ENCODE data around the gene PNKD. TPM values are rescaled to one million over a fixed set of nuclear protein-coding genes. Genes with fewer than 3 reads are reported as not detected.

Gene PNKD
- total RNA-seq, 1 experiment from 2014 or later, result 49.8 TPM

DNA sequence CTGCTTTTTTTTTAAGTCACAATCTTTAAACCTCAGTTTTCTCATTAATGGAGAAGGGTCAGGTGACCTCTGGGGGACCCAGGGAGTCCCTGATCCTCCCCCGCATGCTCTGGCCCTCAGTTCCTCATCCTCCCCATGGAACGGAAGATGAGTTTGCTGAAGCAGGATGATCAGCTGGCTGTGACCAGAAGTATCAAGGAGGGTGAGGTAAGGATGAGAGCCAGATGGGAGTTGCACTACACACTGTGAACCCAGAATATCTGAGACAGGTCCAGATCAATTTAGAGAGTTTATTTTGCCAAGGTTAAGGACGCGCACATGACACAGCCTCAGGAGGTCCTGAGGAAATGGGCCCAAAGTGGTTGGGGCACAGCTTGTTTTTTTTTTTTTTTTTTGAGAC lies 90.1 kb downstream of the PNKD start:
- no peak overlapping the region for H3K4me3 Mint-ChIP-seq
- no peak for TF ChIP-seq FOXK1 (CRISPR knock-in tag; IDR thresholded peaks at IDR 0.05)
- TF ChIP-seq ZNF423 (CRISPR knock-in tag; IDR thresholded peaks at IDR 0.05), result no peak
- no peak for TF ChIP-seq OVOL2 (CRISPR knock-in tag; IDR thresholded peaks at IDR 0.05; ENCODE audit: borderline replicate concordance)
- TF ChIP-seq ZNF396 (CRISPR knock-in tag; IDR thresholded peaks at IDR 0.05; ENCODE audit: borderline replicate concordance), result no peak
- no peak for TF ChIP-seq PRRX2 (CRISPR knock-in tag; IDR thresholded peaks at IDR 0.05)
- no peak for TF ChIP-seq NFE2L1 (CRISPR knock-in tag; IDR thresholded peaks at IDR 0.05)
- TF ChIP-seq MYBL2 (CRISPR knock-in tag; IDR thresholded peaks at IDR 0.05), result no peak
- TF ChIP-seq JUN (CRISPR knock-in tag; IDR thresholded peaks at IDR 0.05), result no peak
- TF ChIP-seq ZNF219 (CRISPR knock-in tag; IDR thresholded peaks at IDR 0.05; ENCODE audit: borderline replicate concordance), result no peak
- TF ChIP-seq, protein P1, sequence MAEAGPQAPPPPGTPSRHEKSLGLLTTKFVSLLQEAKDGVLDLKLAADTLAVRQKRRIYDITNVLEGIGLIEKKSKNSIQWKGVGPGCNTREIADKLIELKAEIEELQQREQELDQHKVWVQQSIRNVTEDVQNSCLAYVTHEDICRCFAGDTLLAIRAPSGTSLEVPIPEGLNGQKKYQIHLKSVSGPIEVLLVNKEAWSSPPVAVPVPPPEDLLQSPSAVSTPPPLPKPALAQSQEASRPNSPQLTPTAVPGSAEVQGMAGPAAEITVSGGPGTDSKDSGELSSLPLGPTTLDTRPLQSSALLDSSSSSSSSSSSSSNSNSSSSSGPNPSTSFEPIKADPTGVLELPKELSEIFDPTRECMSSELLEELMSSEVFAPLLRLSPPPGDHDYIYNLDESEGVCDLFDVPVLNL (CRISPR knock-in tag; IDR thresholded peaks at IDR 0.05; ENCODE audit: borderline replicate concordance, low read depth), result no peak
- TF ChIP-seq FOXJ3 (CRISPR knock-in tag; IDR thresholded peaks at IDR 0.05; ENCODE audit: borderline replicate concordance), result no peak
- no peak for TF ChIP-seq SMAD3 (CRISPR knock-in tag; IDR thresholded peaks at IDR 0.05; ENCODE audit: borderline replicate concordance)
- no peak for TF ChIP-seq TP53 (CRISPR knock-in tag; IDR thresholded peaks at IDR 0.05)
- TF ChIP-seq FOXP1 (CRISPR knock-in tag; IDR thresholded peaks at IDR 0.05; ENCODE audit: borderline replicate concordance), result no peak
- TF ChIP-seq, protein P2, sequence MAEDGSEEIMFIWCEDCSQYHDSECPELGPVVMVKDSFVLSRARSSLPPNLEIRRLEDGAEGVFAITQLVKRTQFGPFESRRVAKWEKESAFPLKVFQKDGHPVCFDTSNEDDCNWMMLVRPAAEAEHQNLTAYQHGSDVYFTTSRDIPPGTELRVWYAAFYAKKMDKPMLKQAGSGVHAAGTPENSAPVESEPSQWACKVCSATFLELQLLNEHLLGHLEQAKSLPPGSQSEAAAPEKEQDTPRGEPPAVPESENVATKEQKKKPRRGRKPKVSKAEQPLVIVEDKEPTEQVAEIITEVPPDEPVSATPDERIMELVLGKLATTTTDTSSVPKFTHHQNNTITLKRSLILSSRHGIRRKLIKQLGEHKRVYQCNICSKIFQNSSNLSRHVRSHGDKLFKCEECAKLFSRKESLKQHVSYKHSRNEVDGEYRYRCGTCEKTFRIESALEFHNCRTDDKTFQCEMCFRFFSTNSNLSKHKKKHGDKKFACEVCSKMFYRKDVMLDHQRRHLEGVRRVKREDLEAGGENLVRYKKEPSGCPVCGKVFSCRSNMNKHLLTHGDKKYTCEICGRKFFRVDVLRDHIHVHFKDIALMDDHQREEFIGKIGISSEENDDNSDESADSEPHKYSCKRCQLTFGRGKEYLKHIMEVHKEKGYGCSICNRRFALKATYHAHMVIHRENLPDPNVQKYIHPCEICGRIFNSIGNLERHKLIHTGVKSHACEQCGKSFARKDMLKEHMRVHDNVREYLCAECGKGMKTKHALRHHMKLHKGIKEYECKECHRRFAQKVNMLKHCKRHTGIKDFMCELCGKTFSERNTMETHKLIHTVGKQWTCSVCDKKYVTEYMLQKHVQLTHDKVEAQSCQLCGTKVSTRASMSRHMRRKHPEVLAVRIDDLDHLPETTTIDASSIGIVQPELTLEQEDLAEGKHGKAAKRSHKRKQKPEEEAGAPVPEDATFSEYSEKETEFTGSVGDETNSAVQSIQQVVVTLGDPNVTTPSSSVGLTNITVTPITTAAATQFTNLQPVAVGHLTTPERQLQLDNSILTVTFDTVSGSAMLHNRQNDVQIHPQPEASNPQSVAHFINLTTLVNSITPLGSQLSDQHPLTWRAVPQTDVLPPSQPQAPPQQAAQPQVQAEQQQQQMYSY (CRISPR knock-in tag; IDR thresholded peaks at IDR 0.05), result no peak
- POLR2A ChIA-PET, result no interaction called here
- no peak for ATAC-seq
- DNase-seq (ENCODE audit: low spot score), result no peak
- H3K9me3 Mint-ChIP-seq, result no peaks in the 10 kb centered on the region
- H3K36me3 Mint-ChIP-seq, result no peaks in the 10 kb centered on the region
- H3K27me3 Mint-ChIP-seq (ENCODE audit: low read depth), result no peaks in the 10 kb centered on the region
- H3K4me1 Mint-ChIP-seq, result peaks cover 17% of the 10 kb centered on the region
- CTCF ChIA-PET, result interaction anchor here (2.3 kb wide), 1 partner anchor 36 kb away, joined by 8 read pairs; no protein-coding TSS in a partner anchor
- no peak overlapping the region for H3K27ac Mint-ChIP-seq

DNA sequence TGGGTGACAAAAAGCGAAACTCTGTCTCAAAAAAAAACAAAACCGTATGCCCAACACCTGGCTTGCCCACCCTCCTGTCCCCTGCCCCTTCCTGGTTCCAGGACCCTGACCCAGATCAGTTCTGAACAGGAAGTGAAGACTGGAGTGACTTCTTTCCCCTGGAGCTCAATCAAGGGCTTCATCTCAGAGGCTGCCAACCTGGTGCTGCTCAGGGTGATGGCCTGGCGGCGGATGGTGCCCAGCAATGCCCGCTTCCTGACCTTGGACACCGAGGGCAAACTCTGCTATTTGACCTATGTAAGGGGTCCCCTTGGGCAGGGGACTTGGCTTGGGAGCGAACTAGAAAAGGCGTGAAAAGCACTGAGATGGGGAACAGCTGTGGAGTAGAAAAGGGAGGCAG lies 92.3 kb downstream of the PNKD start:
- DNase-seq (ENCODE audit: low spot score) (no peak), ATAC-seq (no peak)
- Mint-ChIP-seq H3K36me3 (no peaks in the 10 kb centered on the region), H3K27ac (no peak overlapping the region), H3K4me3 (no peak overlapping the region), H3K4me1 (peaks cover 9% of the 10 kb centered on the region), H3K9me3 (no peaks in the 10 kb centered on the region), H3K27me3 (ENCODE audit: low read depth) (no peaks in the 10 kb centered on the region)
- ChIA-PET POLR2A (no interaction called here), CTCF (interaction anchor here (1.7 kb wide), 1 partner anchor 66 kb away, joined by 4 read pairs; no protein-coding TSS in a partner anchor)
- no peak for TF ChIP-seq PRRX2 (CRISPR knock-in tag; IDR thresholded peaks at IDR 0.05)

DNA sequence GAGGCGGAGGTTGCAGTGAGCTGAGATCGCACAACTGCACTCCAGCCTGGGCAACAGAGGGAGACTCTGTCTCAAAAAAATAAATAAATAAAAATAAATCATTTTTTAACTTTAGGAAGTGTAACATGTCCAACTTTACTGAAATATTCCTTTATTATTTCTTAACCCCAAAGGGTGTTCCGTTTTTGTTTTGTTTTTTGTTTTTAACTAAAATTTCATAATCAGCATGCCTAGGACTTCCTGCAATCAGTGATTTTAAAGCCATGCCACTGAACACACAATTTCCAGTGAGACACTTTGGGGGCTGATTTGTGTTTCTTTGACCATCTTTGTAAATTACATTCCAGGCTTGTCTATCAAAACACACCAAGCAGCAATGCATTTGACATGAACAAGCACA lies 93.4 kb downstream of the PNKD start:
- Mint-ChIP-seq H3K4me1 (peaks cover 7% of the 10 kb centered on the region; the same call in 1 of the 2 replicates), H3K9me3 (no peaks in the 10 kb centered on the region), H3K36me3 (no peaks in the 10 kb centered on the region), H3K4me3 (no peak overlapping the region), H3K27ac (no peak overlapping the region), H3K27me3 (ENCODE audit: low read depth) (no peaks in the 10 kb centered on the region)
- TF ChIP-seq SMAD3 (CRISPR knock-in tag; IDR thresholded peaks at IDR 0.05; ENCODE audit: borderline replicate concordance) (no peak), RORB (CRISPR knock-in tag; IDR thresholded peaks at IDR 0.05) (no peak), TEAD1 (CRISPR knock-in tag; IDR thresholded peaks at IDR 0.05) (no peak), ZNF671 (CRISPR knock-in tag; IDR thresholded peaks at IDR 0.05) (no peak), MXD4 (CRISPR knock-in tag; IDR thresholded peaks at IDR 0.05; ENCODE audit: borderline replicate concordance) (no peak), EMX1 (CRISPR knock-in tag; IDR thresholded peaks at IDR 0.05) (no peak)
- TF ChIP-seq, protein P3, sequence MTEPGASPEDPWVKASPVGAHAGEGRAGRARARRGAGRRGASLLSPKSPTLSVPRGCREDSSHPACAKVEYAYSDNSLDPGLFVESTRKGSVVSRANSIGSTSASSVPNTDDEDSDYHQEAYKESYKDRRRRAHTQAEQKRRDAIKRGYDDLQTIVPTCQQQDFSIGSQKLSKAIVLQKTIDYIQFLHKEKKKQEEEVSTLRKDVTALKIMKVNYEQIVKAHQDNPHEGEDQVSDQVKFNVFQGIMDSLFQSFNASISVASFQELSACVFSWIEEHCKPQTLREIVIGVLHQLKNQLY (CRISPR knock-in tag; IDR thresholded peaks at IDR 0.05), result no peak
- ATAC-seq (no peak), DNase-seq (ENCODE audit: low spot score) (no peak)
- CTCF ChIA-PET, result interaction anchor here (0.7 to 1.7 kb wide), 2 partner anchors 40 to 67 kb away, joined by 3 to 4 read pairs; no protein-coding TSS in a partner anchor
- POLR2A ChIA-PET, result interaction anchor here (0.6 kb wide), 1 partner anchor 30 kb away, joined by 3 read pairs; no protein-coding TSS in a partner anchor

Data from WTC11 (cell line).